ENCODE results near the gene COL26A1. TPM values are rescaled to one million over a fixed set of nuclear protein-coding genes. Genes with fewer than 3 reads are reported as not detected.

COL26A1 gene
- total RNA-seq, 1 donor from 2014 or later, result 128 TPM

- Mint-ChIP-seq H3K27me3 (ENCODE audit: unreplicated experiment) (no peaks in the 10 kb centered on the region), H3K36me3 (ENCODE audit: unreplicated experiment) (peaks cover 2% of the 10 kb centered on the region), H3K9me3 (ENCODE audit: unreplicated experiment) (peaks cover 4% of the 10 kb centered on the region), H3K27ac (ENCODE audit: unreplicated experiment) (no peak overlapping the region), H3K4me1 (ENCODE audit: unreplicated experiment) (peaks cover 9% of the 10 kb centered on the region), H3K4me3 (ENCODE audit: unreplicated experiment) (no peak overlapping the region)
- no peak for TF ChIP-seq CTCF (IDR thresholded peaks at IDR 0.05)
- DNase-seq (ENCODE audit: extremely low spot score, unreplicated experiment), result no peak
These were observed 159.3 kb downstream of the COL26A1 start for GRCh38 chr7:101522021-101522420.

- Mint-ChIP-seq H3K4me3 (ENCODE audit: unreplicated experiment) (no peak overlapping the region), H3K27ac (ENCODE audit: unreplicated experiment) (peak overlapping the region; percentile 44), H3K4me1 (ENCODE audit: unreplicated experiment) (peaks cover 10% of the 10 kb centered on the region), H3K27me3 (ENCODE audit: unreplicated experiment) (no peaks in the 10 kb centered on the region), H3K36me3 (ENCODE audit: unreplicated experiment) (peaks cover 2% of the 10 kb centered on the region), H3K9me3 (ENCODE audit: unreplicated experiment) (peaks cover 4% of the 10 kb centered on the region)
- no peak for TF ChIP-seq CTCF (IDR thresholded peaks at IDR 0.05)
- no peak for DNase-seq (ENCODE audit: extremely low spot score, unreplicated experiment)
These were observed 165.4 kb downstream of the COL26A1 start for GRCh38 chr7:101527844-101528667.

- peaks cover 10% of the 10 kb centered on the region for H3K4me1 Mint-ChIP-seq (ENCODE audit: unreplicated experiment)
- no peak for DNase-seq (ENCODE audit: extremely low spot score, unreplicated experiment)
- TF ChIP-seq CTCF (IDR thresholded peaks at IDR 0.05), result no peak
- no peak overlapping the region for H3K4me3 Mint-ChIP-seq (ENCODE audit: unreplicated experiment)
- peaks cover under 1% of the 10 kb centered on the region for H3K36me3 Mint-ChIP-seq (ENCODE audit: unreplicated experiment)
- peaks cover 1% of the 10 kb centered on the region for H3K9me3 Mint-ChIP-seq (ENCODE audit: unreplicated experiment)
- no peak overlapping the region for H3K27ac Mint-ChIP-seq (ENCODE audit: unreplicated experiment)
- H3K27me3 Mint-ChIP-seq (ENCODE audit: unreplicated experiment), result no peaks in the 10 kb centered on the region
These were observed 166.9 kb downstream of the COL26A1 start for GRCh38 chr7:101529560-101529959.

- Mint-ChIP-seq H3K4me3 (ENCODE audit: unreplicated experiment) (no peak overlapping the region), H3K36me3 (ENCODE audit: unreplicated experiment) (no peaks in the 10 kb centered on the region), H3K4me1 (ENCODE audit: unreplicated experiment) (peaks cover 11% of the 10 kb centered on the region), H3K9me3 (ENCODE audit: unreplicated experiment) (no peaks in the 10 kb centered on the region), H3K27ac (ENCODE audit: unreplicated experiment) (no peak overlapping the region), H3K27me3 (ENCODE audit: unreplicated experiment) (no peaks in the 10 kb centered on the region)
- DNase-seq (ENCODE audit: extremely low spot score, unreplicated experiment), result no peak
- TF ChIP-seq CTCF (IDR thresholded peaks at IDR 0.05), result no peak
These were observed 169.2 kb downstream of the COL26A1 start for GRCh38 chr7:101531726-101532357.

GRCh38 chr7:101532400-101533102 is 169.9 kb downstream of the COL26A1 start:
- peaks cover 17% of the 10 kb centered on the region for H3K4me1 Mint-ChIP-seq (ENCODE audit: unreplicated experiment)
- TF ChIP-seq CTCF (IDR thresholded peaks at IDR 0.05), result no peak
- no peaks in the 10 kb centered on the region for H3K9me3 Mint-ChIP-seq (ENCODE audit: unreplicated experiment)
- no peaks in the 10 kb centered on the region for H3K36me3 Mint-ChIP-seq (ENCODE audit: unreplicated experiment)
- no peaks in the 10 kb centered on the region for H3K27me3 Mint-ChIP-seq (ENCODE audit: unreplicated experiment)
- no peak overlapping the region for H3K27ac Mint-ChIP-seq (ENCODE audit: unreplicated experiment)
- DNase-seq (ENCODE audit: extremely low spot score, unreplicated experiment), result no peak
- no peak overlapping the region for H3K4me3 Mint-ChIP-seq (ENCODE audit: unreplicated experiment)

Measured in osteocyte (in vitro differentiated cells).